ENCODE measurements around the gene THOC3.
A peak's percentile ranks its signal among the peaks of the same experiment; 100 is the strongest.
"Not testable (repeated sequence)": the region's sequence is repeated elsewhere in the genome, so short reads cannot be mapped to it uniquely, and the experiment has no call there.

Gene THOC3

DNA sequence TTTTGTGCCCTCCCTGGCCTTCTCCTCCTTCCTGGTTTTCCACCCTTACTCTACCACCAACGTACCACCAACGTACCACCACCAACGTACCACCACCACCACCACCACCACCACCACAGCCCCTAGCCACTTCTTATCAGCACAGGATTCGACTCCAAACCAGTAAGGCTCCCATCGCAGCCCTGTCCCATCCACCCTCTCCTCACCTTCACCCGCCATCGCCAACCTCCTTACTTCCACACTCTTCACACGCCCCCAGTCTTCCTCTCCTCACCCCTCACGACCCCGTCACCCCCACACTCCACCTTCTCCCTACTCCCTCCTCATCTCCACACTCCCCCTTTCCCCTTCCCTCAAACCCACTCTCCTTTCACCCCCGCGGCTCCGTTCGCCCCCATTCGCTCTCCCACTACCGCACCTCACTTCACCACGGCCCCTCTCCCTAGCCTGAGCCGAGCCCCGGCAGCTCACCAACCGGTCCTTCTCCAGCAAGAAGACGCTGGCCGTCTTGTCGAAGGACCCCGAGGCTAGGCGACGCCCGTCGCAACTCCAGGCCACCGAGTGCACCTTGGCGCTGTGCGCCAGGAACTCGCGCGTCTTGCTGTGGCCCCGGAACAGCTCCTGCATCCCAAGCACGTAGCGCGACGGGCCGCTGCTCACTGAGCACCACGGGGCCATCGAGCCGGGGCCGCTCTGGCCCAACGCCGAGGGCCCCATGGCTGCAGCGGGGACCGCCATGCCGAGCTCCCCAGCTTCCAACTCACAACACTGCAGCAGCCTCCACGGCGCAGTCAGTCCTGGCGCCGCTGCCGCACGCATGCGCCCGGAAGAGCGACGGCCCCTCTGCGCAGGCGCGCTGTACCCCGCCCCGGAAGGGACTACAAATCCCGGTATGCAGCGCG is at the start of gene THOC3:
TSS of gene THOC3 (minus strand) at position 845 of the 902 bp plus-strand sequence. CDS start at position 738, 107 bp downstream.
- peak; percentile 55 for DNase-seq

DNA sequence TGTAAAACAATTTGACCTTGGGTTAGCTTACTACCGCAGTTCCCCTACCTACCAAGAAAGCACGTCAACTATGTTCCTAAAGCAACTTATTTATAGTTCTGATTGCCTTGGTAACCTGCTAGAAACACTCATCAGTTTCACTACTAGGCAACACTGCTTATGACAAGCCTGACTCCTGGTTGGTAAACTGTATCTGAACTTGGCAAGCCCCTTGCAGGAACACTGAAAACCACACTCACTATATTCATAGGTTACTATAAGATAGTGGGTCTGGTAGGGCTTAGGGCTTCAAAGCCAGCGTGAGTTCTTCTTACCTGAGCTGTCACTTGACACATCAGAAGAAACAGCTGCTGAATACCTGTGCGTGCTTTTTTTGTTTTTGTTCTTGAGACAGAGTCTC is 49.2 kb upstream of the THOC3 start:
- DNase-seq = not testable (repeated sequence)

DNA sequence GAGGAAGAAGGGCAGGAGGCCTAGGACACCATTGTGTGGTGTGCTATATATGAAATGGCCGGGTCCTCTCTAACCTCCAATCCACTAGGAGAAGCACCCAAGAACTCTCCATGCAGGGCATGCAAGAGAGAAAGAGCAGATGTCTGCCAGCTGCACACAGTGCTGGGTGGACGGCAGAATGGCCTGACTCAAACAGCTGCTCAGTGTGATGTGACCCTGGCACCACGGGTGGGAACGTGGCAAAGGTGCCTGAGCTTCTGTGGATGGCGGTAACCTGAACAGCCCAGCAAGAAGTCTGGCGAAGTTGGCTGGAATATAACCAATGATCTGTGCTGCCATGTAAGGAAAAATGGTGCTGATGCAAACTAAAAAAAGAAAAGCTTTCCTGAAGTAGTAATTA is 46.2 kb upstream of the THOC3 start:
- DNase-seq = not testable (repeated sequence)

- not testable (repeated sequence) for DNase-seq
Observed at GRCh38 chr5:176011088-176011487, 43.0 kb upstream of the THOC3 start.

DNA sequence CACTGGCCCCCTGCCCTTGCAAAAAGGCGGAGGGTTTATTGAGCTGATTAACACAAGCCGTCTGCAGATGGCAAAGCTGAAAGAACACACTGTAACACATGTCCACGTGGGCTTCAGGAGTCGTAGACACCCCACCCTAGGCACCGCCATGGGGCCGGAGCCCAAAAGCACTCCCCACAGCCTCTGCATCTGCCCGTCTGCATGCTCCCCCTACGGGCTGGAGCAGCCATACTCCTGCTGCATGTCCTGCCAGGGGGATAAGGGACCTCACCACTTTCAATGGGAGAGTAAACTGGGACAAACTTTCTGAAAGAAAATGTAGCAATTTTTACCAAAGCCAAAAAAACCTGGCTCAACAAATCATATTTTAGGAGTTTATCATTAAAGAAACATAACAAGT is 42.1 kb upstream of the THOC3 start:
- not testable (repeated sequence) for DNase-seq

DNA sequence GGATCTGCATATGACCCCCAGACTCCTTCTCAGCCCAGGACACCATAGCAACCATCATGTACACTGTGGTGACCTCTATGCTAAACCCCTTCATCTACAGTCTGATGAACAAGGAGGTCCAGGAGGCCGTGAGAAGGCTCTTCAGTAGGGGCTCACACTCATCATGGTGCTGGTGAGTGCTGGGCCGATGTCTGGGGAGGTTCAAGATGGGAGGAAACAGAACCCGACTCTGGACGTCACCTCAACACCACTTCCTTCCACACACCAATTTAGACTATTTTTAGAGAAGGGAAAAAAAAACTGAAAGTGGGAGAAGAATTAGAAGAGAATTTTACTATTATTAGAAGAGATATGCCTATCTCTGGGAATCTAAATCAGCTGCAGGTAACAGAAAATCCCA is 39.1 kb upstream of the THOC3 start:
- not testable (repeated sequence) for DNase-seq

GRCh38 chr5:176006819-176007218 is 38.7 kb upstream of the THOC3 start:
- DNase-seq = not testable (repeated sequence)

- not testable (repeated sequence) for DNase-seq
Observed at GRCh38 chr5:175997979-175998378, 29.9 kb upstream of the THOC3 start.

GRCh38 chr5:175997495-175997894 is 29.4 kb upstream of the THOC3 start:
- not testable (repeated sequence) for DNase-seq

DNA sequence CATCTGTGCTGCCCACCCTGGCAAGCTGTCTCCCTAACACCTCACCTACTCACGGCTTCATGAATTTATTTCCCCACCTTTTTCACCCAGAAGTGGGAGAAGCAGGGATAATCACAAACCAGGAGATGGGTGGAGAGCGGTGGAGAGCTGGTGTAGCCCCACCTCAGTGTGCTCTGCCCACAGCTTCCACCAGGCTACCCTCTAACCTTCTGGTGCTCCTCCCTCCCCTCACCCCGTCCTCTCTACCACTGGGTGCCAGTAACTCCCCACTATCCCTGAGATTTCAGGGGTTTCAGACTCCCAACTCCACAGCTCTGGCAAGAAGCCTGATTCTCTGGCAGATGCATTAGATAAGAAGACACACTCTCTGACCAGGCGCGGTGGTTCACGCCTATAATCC is 28.7 kb upstream of the THOC3 start:
- not testable (repeated sequence) for DNase-seq

- not testable (repeated sequence) for DNase-seq
Observed at GRCh38 chr5:175995506-175995905, 27.4 kb upstream of the THOC3 start.

DNA sequence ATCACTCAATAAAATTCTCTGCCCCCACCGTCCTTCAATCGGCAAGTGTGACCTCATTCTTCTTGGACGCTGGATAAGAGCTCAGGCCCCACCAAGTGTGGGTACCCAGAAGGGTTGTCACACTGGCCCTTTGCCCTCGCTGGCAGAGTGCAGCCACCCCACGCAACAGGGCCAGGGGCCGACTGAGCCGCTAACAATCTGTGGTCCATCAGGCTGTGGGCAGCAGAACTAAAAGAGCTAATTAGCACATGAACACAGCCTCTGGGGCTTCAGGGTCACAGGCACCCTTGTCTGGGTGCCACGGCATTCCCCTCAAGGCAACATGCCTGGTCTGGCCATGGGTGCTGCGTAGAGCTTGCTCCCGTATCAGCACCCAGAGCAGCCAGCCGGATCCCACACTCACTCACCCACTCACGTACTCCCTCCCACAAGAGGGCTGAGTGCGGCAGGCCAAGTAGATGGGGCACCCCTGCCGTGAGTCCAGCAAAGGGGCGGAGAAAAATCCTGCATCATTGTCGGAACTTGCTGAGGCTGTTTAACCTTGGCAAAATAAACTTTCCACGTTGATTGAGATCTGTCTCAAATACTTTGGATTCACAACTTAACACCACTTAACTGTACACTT is 11.4 kb upstream of the THOC3 start:
- not testable (repeated sequence) for DNase-seq

DNA sequence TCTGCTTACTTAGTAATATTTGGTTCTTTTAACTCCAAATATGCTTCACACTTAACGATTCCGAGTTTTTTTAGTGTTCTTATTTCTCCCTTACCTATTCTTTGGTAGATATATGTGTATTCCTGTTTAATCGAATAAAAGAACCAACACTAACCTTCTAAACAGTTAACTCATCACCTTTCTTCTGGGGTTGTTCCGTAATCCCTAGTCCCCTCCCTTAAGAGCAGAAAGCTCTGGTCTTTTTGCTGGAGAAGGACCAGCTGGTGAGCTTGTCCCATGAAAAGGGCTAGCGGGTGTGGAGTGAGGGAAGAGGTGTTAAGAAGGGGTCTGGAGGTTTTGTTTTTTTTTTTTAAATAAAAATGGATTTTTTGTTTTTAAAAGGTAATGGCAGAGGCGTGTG is 266 bp upstream of the THOC3 start:
- DNase-seq = not testable (repeated sequence)

DNA sequence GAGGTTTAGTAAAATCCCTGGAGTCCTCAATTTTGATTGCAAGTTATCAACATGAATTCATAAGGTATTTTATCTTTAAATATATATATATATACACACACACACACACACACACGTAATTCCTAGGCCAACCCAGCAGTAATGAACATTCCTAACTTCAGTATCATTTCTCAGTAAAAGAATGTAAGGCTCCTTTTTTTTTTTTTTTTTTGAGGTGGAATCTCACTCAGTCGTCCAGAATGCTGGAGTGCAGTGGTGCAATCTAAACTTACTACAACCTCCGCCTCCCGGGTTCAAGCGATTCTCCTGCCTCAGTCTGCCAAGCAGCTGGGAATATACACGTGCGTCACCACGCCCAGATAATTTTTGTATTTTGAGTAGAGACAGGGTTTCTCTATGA is 5.8 kb downstream of the THOC3 start:
- DNase-seq = not testable (repeated sequence)

- not testable (repeated sequence) for DNase-seq
Observed at GRCh38 chr5:175960228-175960627, 7.9 kb downstream of the THOC3 start.

- DNase-seq = peak; percentile 2
Observed at GRCh38 chr5:175958515-175958914, 9.6 kb downstream of the THOC3 start.

DNA sequence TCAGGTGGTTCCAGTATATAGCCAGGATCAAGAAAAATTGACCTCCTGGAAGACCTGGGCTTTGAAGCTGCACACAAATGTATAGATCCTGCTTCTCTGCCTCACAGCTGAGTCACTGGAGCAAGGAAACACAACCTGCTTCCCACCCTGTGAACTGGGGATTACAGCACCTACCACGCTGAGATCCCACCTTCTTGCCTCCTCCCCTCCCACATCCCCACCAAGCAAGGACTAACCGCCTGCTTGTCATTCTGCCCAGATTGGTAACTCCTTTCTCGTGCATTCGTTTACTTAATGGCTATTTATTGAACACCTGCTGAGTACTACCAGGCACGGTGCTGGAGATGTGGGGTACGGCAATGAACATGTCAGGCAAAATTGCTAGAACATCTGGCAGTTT is 14.0 kb downstream of the THOC3 start:
- not testable (repeated sequence) for DNase-seq

GRCh38 chr5:175952810-175953209 is 15.3 kb downstream of the THOC3 start:
- not testable (repeated sequence) for DNase-seq

DNA sequence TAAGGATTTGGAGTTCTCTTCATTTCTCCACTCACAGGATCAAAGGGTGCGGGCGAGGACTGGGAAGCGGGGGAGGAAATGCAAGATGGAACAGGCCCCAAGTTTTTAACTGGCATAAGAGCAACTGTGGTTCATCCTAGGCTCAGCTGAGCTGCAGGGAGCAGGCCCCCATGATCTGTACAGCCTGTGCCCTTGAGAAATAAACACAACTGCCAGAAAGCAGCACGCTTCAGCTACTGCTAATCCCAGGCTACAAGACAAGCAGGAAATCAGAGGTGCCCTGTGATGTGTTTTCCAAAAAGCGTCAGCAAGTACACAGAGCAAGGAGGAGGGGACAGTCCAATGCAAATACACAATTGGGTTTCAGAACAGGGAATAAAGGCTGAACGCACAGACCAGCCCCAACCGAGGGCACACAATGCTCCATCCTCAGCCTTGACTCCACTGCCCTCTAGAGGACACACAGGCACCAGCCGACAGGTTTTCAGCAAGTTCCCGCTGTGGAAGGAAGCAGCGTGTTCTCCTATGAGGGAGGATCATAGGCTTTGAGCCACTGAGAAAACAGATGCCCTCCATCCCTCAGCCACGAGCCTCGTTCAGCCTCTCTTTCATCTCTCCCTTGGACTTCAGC is 16.7 kb downstream of the THOC3 start:
- not testable (repeated sequence) for DNase-seq

DNA sequence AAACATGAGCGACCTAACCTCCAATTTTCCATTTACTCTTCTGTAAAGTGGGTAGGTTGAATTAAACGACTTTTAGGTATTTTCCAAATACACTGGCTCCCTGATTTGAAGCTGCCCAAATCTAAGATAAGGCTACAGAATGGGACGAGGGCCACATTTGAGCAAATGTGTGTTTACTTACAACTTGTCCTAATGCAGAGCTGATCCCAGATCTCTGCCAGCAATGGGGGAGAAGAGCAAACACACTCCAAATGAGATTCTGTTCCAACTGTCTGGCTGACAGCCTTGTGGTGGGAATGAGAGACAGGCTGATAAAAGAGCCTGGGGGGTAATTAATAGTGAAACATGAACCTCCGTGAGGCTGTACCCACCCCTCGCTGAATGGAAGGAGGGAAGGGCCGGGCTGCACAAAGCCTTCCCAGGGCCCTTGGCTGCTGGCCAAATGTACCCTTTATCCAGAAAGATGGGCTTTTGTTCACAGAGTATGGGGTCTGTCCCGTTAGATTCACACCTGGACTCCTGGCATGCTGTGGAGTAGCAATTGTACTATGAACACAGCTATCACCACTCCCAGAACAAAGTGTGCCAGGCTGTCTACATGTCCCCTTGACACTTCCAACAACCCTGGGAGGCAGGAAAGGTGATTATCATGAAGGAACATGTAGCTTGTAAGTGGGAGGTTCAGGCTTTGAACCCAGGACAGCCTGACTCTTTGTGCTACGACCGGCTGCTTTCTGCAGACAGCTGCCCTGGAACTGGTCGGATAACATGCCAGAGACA is 19.6 kb downstream of the THOC3 start:
- not testable (repeated sequence) for DNase-seq

- not testable (repeated sequence) for DNase-seq
Observed at GRCh38 chr5:175943253-175943652, 24.9 kb downstream of the THOC3 start.

DNA sequence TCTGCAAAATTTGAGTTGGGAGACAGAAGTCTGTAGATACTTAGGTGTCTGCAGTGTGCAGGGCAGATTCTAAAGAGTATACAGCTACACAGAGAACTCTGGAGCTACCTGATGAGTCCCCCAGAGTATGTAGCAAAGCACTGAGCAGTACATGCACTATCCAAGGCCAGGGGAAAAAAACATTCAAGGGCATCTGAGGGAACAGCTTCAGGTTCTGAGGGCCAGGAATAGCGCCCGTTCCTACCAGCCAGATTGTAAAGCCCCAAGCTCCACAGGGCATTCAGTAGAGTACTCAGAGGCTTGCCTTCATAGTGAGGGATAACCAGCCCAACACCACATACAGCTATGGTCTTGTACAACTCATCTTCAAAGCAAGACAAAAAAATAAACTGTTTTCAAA is 27.5 kb downstream of the THOC3 start:
- DNase-seq = not testable (repeated sequence)

GRCh38 chr5:175938489-175938888 is 29.6 kb downstream of the THOC3 start:
- not testable (repeated sequence) for DNase-seq

All from NCI-H226 (cell line).